ENCODE data around the gene TCOF1.

- no peak for TF ChIP-seq CTCF (IDR thresholded peaks at IDR 0.05; ENCODE audit: borderline replicate concordance, extremely low read depth, low read length, poor library complexity, severe bottlenecking)
- no peak for TF ChIP-seq EZH2 (IDR thresholded peaks at IDR 0.05; ENCODE audit: borderline replicate concordance, low read depth, low read length, severe bottlenecking)
These were observed 84.6 kb downstream of the TCOF1 start for GRCh38 chr5:150441813-150442698.

All from DND-41 (cell line).